HepG2 (cell line): ENCODE results near the gene IL36A. TPM values are rescaled to one million over a fixed set of nuclear protein-coding genes. Genes with fewer than 3 reads are reported as not detected.
A peak's percentile ranks its signal among the peaks of the same experiment; 100 is the strongest.

ENCODE experiments used
- ATAC-seq: fragments of 200-7000 bp; cut with Tn5 transposase; 3 replicates; pipeline ENCODE4 v1.9.1; 2020; ENCODE audit warnings: mild to moderate bottlenecking, moderate library complexity
- BruUV-seq: library from RNA; stranded (reverse); fragments of 400-500 nt; replicated peaks from 2 replicates; lab custom pipeline; 2021; lab: Mats Ljungman, UMichigan
- CTCF ChIA-PET: fragments of 300-600 bp; formaldehyde crosslinking; extraction: SDS; loops from one replicate; lab custom pipeline; 2021; ENCODE audit warnings: low total read pairs, inconsistent platforms, low intra/inter-chr PET ratio; lab: Yijun Ruan, JAX
- POLR2A ChIA-PET: fragments of 350-600 bp; sonication (Branson Sonifier 250); formaldehyde crosslinking; loops from one replicate; lab custom pipeline; 2020; ENCODE audit warnings: antibody characterized with exemption, inconsistent platforms; lab: Yijun Ruan, JAX
- DNase-seq: peaks from one replicate; pipeline ENCODE4 v3.0.0-alpha.2; 2015; ENCODE audit warnings: low spot score
- FAIRE-seq: peaks from 3 replicates; lab custom pipeline; 2011; peaks lifted over from hg19 to GRCh38; lab: Jason Lieb, UNC
- H2AFZ ChIP-seq: one replicate; pipeline ENCODE4 v1.6.1; 2011; ENCODE audit warnings: low read length, inconsistent platforms
- H3K27ac ChIP-seq: fragments of 300-600 bp; 3 replicates; pipeline ENCODE4 v1.8.0; 2011; ENCODE audit warnings: mixed run types, mild to moderate bottlenecking, mixed read lengths, low read length, inconsistent platforms; ENCODE audit not compliant: insufficient read depth; ENCODE audit errors: extremely low read length
- H3K27me3 ChIP-seq, 2 experiments: fragments of 200-600 bp in 1 of 2; 2 replicates in 1 of 2; 3 replicates in 1 of 2; pipeline versions ENCODE4 v1.6.0 to v1.8.0; 2011; ENCODE audit warnings: low read length in 2 of 2, mild to moderate bottlenecking in 2 of 2, moderate library complexity in 2 of 2, inconsistent platforms in 1 of 2; ENCODE audit not compliant: insufficient read depth in 2 of 2, control insufficient read depth in 1 of 2
- H3K36me3 ChIP-seq, 2 experiments: fragments of 200-600 bp in 1 of 2; replicated peaks in 1 of 2; 2 replicates in 1 of 2; 3 replicates in 1 of 2; pipeline versions ENCODE4 v1.5.1 to v1.8.0; 2011; ENCODE audit warnings: low read length in 2 of 2, inconsistent platforms in 1 of 2; ENCODE audit not compliant: insufficient read depth in 2 of 2, control insufficient read depth in 1 of 2
- H3K4me1 ChIP-seq: 2 replicates; pipeline ENCODE4 v1.5.1; 2012; ENCODE audit warnings: low read length, inconsistent platforms; ENCODE audit not compliant: insufficient read depth
- H3K4me2 ChIP-seq: 2 replicates; pipeline ENCODE4 v1.6.0; 2011; ENCODE audit warnings: low read depth, low read length, inconsistent platforms
- H3K4me3 ChIP-seq, 3 experiments: fragments of 200-600 bp in 1 of 3; sonication (generic), shearing (Covaris generic) in 1 of 3; replicated peaks in 1 of 3; 2 replicates each; pipeline ENCODE4 v1.5.1; 2011 to 2016; ENCODE audit warnings: low read length in 3 of 3, inconsistent platforms in 2 of 3, low read depth in 2 of 3, mild to moderate bottlenecking in 2 of 3, control low read depth in 1 of 3, mixed read lengths in 1 of 3; ENCODE audit not compliant: insufficient read depth in 1 of 3
- H3K79me2 ChIP-seq: one replicate; pipeline ENCODE4 v1.6.1; 2011; ENCODE audit warnings: low read length, inconsistent platforms; ENCODE audit not compliant: insufficient read depth
- H3K9ac ChIP-seq: 2 replicates; pipeline ENCODE4 v1.6.0; 2011; ENCODE audit warnings: mild to moderate bottlenecking, low read depth, low read length, inconsistent platforms; ENCODE audit not compliant: insufficient read depth
- H3K9me3 ChIP-seq: 2 replicates; pipeline ENCODE4 v1.5.1; 2012; ENCODE audit warnings: mild to moderate bottlenecking, low read length
- H4K20me1 ChIP-seq: 2 replicates; pipeline ENCODE4 v1.6.0; 2011; ENCODE audit warnings: inconsistent platforms, mild to moderate bottlenecking, low read length, moderate library complexity; ENCODE audit not compliant: insufficient read depth
- POGZ ChIP-seq: sonication (generic); formaldehyde crosslinking; IDR thresholded peaks from 2 replicates; pipeline ENCODE4 v1.4.0; 2020; ENCODE audit warnings: mild to moderate bottlenecking, missing genetic modification reagents
- ZBTB7A ChIP-seq: sonication (generic); formaldehyde crosslinking; IDR thresholded peaks from 2 replicates; pipeline ENCODE4 v1.8.0; 2022; ENCODE audit warnings: mild to moderate bottlenecking, missing genetic modification reagents
- ZIK1 ChIP-seq: sonication (generic); formaldehyde crosslinking; IDR thresholded peaks from 2 replicates; pipeline ENCODE4 v1.5.0; 2020; ENCODE audit warnings: mild to moderate bottlenecking, low read depth, missing genetic modification reagents, borderline replicate concordance
- ZMYM2 ChIP-seq: sonication (generic); formaldehyde crosslinking; IDR thresholded peaks from 2 replicates; pipeline ENCODE4 v1.8.0; 2022; ENCODE audit warnings: mild to moderate bottlenecking, missing genetic modification reagents
- ZMYM3 ChIP-seq: sonication (generic); formaldehyde crosslinking; IDR thresholded peaks from 2 replicates; pipeline ENCODE4 v1.5.1; 2020; ENCODE audit warnings: mild to moderate bottlenecking, missing genetic modification reagents
- WGBS: methylation state at CpG from one replicate; pipeline ENCODE4 v1.1.6; 2017; ENCODE audit warnings: low lambda C conversion rate; 5-methylcytosine and 5-hydroxymethylcytosine counted together
- in situ Hi-C: cut with HindIII; loops from 2 replicates; pipeline ENCODE4 v1.10.0; 2017; ENCODE audit warnings: low pct_unique_long_range_greater_than_20kb; ENCODE audit not compliant: extremely low pct_ligation_motif_present
- intact Hi-C: fragments of 100-400 bp; cut with micrococcal nuclease; formaldehyde crosslinking; loops from one replicate; pipeline ENCODE4 v1.10.0; 2022; ENCODE audit not compliant: unreplicated experiment
- polyA plus RNA-seq, 8 experiments: library from polyadenylated mRNA; depleted of rRNA in 3 of 8; stranded (reverse) in 7 of 8; unstranded in 1 of 8; fragments of >200 nt; fragmentation: Illumina TruSeq in 4 of 8; extraction: Trizol in 4 of 8; gene quantifications; 2 replicates each; pipeline versions ENCODE4 v1.2.1 to v1.2.3, GENCODE V29; 2011 to 2016; ENCODE audit warnings: low read depth in 4 of 8, missing spikeins in 1 of 8, mixed read lengths in 1 of 8; ENCODE audit not compliant: insufficient read depth in 1 of 8
- total RNA-seq, 5 experiments: library from RNA; depleted of rRNA; stranded (reverse); fragments of >200 nt; fragmentation: Illumina TruSeq; extraction: Trizol; gene quantifications; 2 replicates each; pipeline ENCODE4 v1.2.3, GENCODE V29; 2016; ENCODE audit warnings: low read depth in 1 of 5
- TF ChIP-seq, protein P1 (sequence below): sonication (generic); formaldehyde crosslinking; IDR thresholded peaks from 2 replicates; pipeline ENCODE4 v1.5.0; 2020; ENCODE audit warnings: mild to moderate bottlenecking, missing genetic modification reagents, moderate library complexity
- TF ChIP-seq, protein P2 (sequence below): sonication (generic); formaldehyde crosslinking; IDR thresholded peaks from 2 replicates; pipeline ENCODE4 v1.5.0; 2020; ENCODE audit warnings: mild to moderate bottlenecking, missing genetic modification reagents
- TF ChIP-seq, protein P3 (sequence below), 2 experiments: fragments of 450-650 bp in 1 of 2; sonication (generic) in 1 of 2; formaldehyde crosslinking; IDR thresholded peaks; 2 replicates each; pipeline versions ENCODE4 v1.5.0 to v1.8.0; 2020 to 2022; ENCODE audit warnings: mild to moderate bottlenecking in 1 of 2, missing genetic modification reagents in 1 of 2

The IL36A gene
- total and polyA plus RNA-seq, 2 of the 13 experiments (the other 11 are each of a cell fraction or from before 2014, with no cell fraction given): not detected

DNA sequence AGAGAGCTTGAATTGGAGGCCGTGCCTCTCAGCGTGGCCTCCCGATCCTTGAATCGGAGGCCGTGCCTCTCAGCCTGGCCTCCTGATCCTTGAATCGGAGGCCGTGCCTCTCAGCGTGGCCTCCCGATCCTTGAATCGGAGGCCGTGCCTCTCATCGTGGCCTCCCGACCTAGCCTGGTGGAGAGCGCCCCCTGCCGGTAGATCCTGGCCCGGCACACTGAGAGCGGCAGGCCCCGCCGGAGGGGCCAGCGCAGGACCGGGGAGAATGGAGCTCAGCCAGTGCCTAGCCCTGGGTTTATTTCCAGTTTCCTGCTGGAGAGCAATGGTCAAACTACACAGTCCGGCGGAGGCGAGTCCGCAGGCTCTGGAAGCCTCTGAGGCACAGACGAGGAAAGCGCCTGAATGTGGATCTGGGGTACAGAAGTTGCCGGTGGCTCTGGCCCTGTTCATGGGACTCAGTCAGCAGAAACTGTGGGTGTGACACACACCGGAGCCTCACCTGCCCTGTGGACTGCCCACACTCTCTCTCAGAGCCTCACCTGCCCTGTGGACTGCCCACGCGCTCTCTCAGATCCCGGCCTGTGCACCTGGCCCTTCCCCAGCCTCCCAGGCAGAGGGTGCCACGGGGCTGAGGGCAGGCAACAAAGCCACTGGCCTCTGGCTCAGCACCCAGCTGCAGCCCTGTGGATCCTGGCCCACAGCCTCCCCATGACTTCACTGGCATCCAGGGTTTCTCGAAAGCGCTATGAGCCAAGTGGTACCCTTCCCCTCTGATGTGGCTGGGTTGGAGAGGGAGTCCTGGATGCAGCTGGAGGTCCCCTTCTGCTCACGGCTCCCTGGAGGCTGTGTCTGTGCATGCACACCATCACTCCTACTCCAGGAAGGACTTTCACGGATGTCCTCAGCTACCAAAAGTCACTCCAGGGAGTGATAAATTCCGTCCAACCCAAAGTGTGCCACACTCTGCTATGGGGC, 45.9 kb downstream of the IL36A start:
- H2AFZ ChIP-seq: no peak overlapping the region

More for the DNA sequence above, 45.9 kb downstream of the IL36A start:
- H3K79me2 ChIP-seq: no peaks in the 10 kb centered on the region
- WGBS: 64% methylated on average over 29 of the region's 38 CpGs
- peaks cover 14% of the 10 kb centered on the region; the same call in 1 of the 2 replicates for H3K9me3 ChIP-seq
- ChIA-PET CTCF (no interaction called here), POLR2A (no interaction called here)
- no peak overlapping the region for H3K27ac ChIP-seq
- FAIRE-seq (no peak), ATAC-seq (peak; percentile 51), DNase-seq (no peak)
- no peak overlapping the region for H3K9ac ChIP-seq
- no peak overlapping the region for H3K4me3 ChIP-seq
- intact Hi-C loops: no loop called here
- no peaks in the 10 kb centered on the region for H3K36me3 ChIP-seq
- H3K4me1 ChIP-seq: no peaks in the 10 kb centered on the region
- BruUV-seq: no TSS peak
- TF ChIP-seq, protein P1, sequence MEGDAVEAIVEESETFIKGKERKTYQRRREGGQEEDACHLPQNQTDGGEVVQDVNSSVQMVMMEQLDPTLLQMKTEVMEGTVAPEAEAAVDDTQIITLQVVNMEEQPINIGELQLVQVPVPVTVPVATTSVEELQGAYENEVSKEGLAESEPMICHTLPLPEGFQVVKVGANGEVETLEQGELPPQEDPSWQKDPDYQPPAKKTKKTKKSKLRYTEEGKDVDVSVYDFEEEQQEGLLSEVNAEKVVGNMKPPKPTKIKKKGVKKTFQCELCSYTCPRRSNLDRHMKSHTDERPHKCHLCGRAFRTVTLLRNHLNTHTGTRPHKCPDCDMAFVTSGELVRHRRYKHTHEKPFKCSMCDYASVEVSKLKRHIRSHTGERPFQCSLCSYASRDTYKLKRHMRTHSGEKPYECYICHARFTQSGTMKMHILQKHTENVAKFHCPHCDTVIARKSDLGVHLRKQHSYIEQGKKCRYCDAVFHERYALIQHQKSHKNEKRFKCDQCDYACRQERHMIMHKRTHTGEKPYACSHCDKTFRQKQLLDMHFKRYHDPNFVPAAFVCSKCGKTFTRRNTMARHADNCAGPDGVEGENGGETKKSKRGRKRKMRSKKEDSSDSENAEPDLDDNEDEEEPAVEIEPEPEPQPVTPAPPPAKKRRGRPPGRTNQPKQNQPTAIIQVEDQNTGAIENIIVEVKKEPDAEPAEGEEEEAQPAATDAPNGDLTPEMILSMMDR: peak; percentile 67
- TF ChIP-seq, protein P2, sequence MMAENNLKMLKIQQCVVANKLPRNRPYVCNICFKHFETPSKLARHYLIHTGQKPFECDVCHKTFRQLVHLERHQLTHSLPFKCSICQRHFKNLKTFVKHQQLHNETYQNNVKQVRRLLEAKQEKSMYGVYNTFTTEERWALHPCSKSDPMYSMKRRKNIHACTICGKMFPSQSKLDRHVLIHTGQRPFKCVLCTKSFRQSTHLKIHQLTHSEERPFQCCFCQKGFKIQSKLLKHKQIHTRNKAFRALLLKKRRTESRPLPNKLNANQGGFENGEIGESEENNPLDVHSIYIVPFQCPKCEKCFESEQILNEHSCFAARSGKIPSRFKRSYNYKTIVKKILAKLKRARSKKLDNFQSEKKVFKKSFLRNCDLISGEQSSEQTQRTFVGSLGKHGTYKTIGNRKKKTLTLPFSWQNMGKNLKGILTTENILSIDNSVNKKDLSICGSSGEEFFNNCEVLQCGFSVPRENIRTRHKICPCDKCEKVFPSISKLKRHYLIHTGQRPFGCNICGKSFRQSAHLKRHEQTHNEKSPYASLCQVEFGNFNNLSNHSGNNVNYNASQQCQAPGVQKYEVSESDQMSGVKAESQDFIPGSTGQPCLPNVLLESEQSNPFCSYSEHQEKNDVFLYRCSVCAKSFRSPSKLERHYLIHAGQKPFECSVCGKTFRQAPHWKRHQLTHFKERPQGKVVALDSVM (CRISPR knock-in tag): peak; percentile 99
- peak; percentile 27; the same call in 1 of the 2 replicates for TF ChIP-seq ZMYM3
- no peak for TF ChIP-seq ZIK1 (CRISPR knock-in tag)
- peak; percentile 47; the same call in 1 of the 2 replicates for TF ChIP-seq POGZ
- TF ChIP-seq ZMYM2: peak; percentile 74; the same call in 1 of the 2 replicates
- TF ChIP-seq, protein P3, sequence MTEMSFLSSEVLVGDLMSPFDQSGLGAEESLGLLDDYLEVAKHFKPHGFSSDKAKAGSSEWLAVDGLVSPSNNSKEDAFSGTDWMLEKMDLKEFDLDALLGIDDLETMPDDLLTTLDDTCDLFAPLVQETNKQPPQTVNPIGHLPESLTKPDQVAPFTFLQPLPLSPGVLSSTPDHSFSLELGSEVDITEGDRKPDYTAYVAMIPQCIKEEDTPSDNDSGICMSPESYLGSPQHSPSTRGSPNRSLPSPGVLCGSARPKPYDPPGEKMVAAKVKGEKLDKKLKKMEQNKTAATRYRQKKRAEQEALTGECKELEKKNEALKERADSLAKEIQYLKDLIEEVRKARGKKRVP (CRISPR knock-in tag; IDR thresholded peaks at IDR 0.05): no peak
- TF ChIP-seq ZBTB7A (CRISPR knock-in tag): 0 out of 2 replicates have a peak, but pooled peaks have one; percentile 28
- no peak overlapping the region for H3K4me2 ChIP-seq
- no peaks in the 10 kb centered on the region for H4K20me1 ChIP-seq
- peaks cover 1 to 10% of the 10 kb centered on the region in 2 experiments; a peak in 3 of 5 replicates for H3K27me3 ChIP-seq
- in situ Hi-C loops: no loop called here
